ENCODE data around the gene SLC12A1. TPM values are rescaled to one million over a fixed set of nuclear protein-coding genes. Genes with fewer than 3 reads are reported as not detected.
A peak's percentile ranks its signal among the peaks of the same experiment; 100 is the strongest.

Gene SLC12A1
- total RNA-seq, 6 experiments from 2014 or later: 1.2 to 2.1 TPM; not detected in 4

DNA sequence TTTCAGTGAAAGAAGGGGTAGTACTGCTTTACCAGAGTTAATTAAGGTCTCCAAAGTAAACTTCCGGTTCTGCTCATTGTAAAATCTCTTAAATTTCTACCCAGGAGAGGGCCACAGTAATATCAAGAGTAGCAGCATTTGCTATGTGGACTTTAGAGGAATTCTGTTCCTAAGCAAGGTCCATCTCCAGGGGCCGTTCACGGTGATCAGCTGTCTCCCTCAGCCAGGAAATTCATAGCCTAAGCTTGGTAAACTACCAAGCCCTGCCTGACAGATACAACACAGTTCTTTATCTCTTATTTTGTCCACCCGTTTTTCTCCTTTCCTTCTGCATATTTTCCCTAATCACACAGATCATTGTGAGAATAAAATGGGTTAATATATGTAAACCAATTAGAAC is 127.4 kb downstream of the SLC12A1 start:
- Histone ChIP-seq H3K36me3 (peaks cover 0 to 14% (median 3%) of the 10 kb centered on the region in 4 donors), H3K27ac (no peak overlapping the region), H3K9me3 (no peaks in the 10 kb centered on the region), H3K27me3 (no peaks in the 10 kb centered on the region), H3K4me1 (peaks cover 0 to 10% (median 6%) of the 10 kb centered on the region in 4 donors), H3K4me3 (no peak overlapping the region)
- TF ChIP-seq POLR2A (IDR thresholded peaks at IDR 0.05): no peak
- TF ChIP-seq, protein P1, sequence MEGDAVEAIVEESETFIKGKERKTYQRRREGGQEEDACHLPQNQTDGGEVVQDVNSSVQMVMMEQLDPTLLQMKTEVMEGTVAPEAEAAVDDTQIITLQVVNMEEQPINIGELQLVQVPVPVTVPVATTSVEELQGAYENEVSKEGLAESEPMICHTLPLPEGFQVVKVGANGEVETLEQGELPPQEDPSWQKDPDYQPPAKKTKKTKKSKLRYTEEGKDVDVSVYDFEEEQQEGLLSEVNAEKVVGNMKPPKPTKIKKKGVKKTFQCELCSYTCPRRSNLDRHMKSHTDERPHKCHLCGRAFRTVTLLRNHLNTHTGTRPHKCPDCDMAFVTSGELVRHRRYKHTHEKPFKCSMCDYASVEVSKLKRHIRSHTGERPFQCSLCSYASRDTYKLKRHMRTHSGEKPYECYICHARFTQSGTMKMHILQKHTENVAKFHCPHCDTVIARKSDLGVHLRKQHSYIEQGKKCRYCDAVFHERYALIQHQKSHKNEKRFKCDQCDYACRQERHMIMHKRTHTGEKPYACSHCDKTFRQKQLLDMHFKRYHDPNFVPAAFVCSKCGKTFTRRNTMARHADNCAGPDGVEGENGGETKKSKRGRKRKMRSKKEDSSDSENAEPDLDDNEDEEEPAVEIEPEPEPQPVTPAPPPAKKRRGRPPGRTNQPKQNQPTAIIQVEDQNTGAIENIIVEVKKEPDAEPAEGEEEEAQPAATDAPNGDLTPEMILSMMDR (IDR thresholded peaks at IDR 0.05): no peak
- ATAC-seq (no peak), DNase-seq (no peak)
- intact Hi-C loops (cut with DNase I): no loop called here
- WGBS (ENCODE audit: insufficient coverage, low coverage, low lambda C conversion rate, missing lambda C conversion rate): 28% methylated on average over 4 of the region's 4 CpGs

DNA sequence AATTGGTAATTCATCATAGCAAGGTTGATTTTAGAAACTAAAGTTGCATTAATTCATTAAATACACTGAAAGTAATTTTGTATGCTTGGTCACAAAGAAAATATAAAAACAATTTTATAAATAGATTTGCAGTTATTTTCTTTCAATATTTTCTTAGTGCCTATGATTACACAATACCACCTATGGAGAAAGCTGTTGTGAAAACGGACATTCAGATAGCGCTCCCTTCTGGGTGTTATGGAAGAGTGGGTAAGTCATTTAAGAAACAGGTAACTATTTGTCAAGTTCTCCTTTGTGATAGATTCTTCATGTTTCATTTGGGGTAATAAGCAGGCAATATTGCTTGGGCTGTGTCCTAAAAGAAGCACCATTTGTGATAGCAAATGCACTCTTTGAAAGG is 128.2 kb downstream of the SLC12A1 start:
- Histone ChIP-seq H3K4me1 (peaks cover 0 to 10% (median 6%) of the 10 kb centered on the region in 4 donors), H3K27ac (no peak overlapping the region), H3K9me3 (no peaks in the 10 kb centered on the region), H3K36me3 (peaks cover 0 to 14% (median 3%) of the 10 kb centered on the region in 4 donors), H3K27me3 (no peaks in the 10 kb centered on the region), H3K4me3 (no peak overlapping the region)
- no peak for TF ChIP-seq POLR2A (IDR thresholded peaks at IDR 0.05)
- TF ChIP-seq, protein P1 (IDR thresholded peaks at IDR 0.05): no peak
- no peak for DNase-seq
- WGBS (ENCODE audit: insufficient coverage, low coverage, low lambda C conversion rate, missing lambda C conversion rate): 86% methylated on average over 2 of the region's 2 CpGs
- ATAC-seq: no peak
- intact Hi-C loops (cut with DNase I): no loop called here

DNA sequence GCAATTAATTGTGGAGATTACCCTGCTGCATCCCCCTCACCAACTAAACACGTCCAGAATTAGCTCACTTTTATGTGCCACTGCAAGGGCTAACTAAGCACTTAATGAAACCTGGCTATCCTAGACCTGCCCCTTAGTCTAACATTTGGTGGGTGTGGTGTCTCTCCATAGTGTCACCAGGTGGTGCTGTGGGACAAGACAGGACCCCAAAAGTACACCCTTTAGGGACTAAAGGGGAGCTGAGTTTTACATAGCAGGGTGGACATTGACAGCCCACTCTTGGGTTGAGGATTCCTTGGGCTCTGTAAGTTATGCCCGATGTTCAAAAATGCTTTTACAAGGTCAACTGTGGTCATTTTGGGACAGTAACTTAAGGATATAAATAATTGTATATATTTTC is 130.8 kb downstream of the SLC12A1 start:
- Histone ChIP-seq H3K36me3 (peaks cover 0 to 24% (median 3%) of the 10 kb centered on the region in 4 donors), H3K4me3 (no peak overlapping the region), H3K27ac (no peak overlapping the region), H3K27me3 (no peaks in the 10 kb centered on the region), H3K4me1 (peaks cover 0 to 5% (median 5%) of the 10 kb centered on the region in 4 donors), H3K9me3 (no peaks in the 10 kb centered on the region)
- intact Hi-C loops (cut with DNase I): no loop called here
- TF ChIP-seq, protein P1 (IDR thresholded peaks at IDR 0.05): peak in 2 of 4 donors; percentile 17 to 25
- TF ChIP-seq POLR2A (IDR thresholded peaks at IDR 0.05): no peak
- ATAC-seq (peak in 1 of 4 donors; percentile 16), DNase-seq (no peak)
- WGBS (ENCODE audit: insufficient coverage, low coverage, low lambda C conversion rate, missing lambda C conversion rate): 87% methylated on average over 2 of the region's 2 CpGs

DNA sequence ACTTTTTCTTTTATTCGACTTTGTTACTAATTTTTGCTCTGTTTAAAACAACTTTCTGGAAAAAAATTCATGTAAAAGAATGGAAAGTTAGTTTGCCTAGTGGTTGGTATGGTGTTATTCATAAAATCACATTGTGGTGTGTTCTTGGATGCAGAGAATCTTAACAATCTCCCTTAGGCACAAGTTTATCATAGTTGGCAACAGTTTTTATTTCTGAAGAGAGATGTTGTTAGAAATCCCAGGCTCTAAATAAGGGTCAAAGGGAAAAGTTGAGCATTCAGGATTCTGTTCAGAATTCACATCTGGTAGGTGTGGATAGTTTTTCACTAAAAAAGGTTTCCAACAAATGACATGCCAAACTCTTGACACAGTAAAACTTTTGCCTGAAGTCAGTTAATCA is 131.5 kb downstream of the SLC12A1 start:
- H3K27me3 ChIP-seq: no peaks in the 10 kb centered on the region
- 86% methylated on average over 1 of the region's 1 CpG for WGBS (ENCODE audit: insufficient coverage, low coverage, low lambda C conversion rate, missing lambda C conversion rate)
- no peak overlapping the region for H3K4me3 ChIP-seq
- no peak for TF ChIP-seq POLR2A (IDR thresholded peaks at IDR 0.05)
- TF ChIP-seq, protein P1 (IDR thresholded peaks at IDR 0.05): no peak
- DNase-seq: no peak
- peaks cover 0 to 3% (median under 1%) of the 10 kb centered on the region in 4 donors for H3K4me1 ChIP-seq
- H3K9me3 ChIP-seq: no peaks in the 10 kb centered on the region
- ATAC-seq: no peak
- peaks cover 0 to 30% (median 3%) of the 10 kb centered on the region in 4 donors for H3K36me3 ChIP-seq
- intact Hi-C loops (cut with DNase I): no loop called here
- no peak overlapping the region for H3K27ac ChIP-seq

DNA sequence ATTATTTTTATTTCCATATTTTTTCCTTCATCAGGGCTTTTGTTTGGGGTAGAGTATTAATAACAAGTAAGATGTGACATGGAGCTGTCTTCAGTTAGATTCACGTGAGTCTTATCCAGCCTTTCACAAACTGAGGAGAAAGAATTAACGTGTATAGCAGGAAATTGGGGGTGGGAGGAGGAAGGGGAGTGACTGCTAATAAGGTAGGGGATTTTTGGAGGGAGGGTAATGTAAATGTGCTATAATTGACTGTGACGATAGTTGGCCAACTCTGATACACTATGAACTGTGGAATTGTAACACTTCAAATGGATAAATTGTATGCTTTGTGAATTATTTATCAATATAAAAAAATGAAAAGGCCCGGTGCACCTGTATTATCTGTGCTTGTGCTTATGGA is 134.0 kb downstream of the SLC12A1 start:
- Histone ChIP-seq H3K27me3 (no peaks in the 10 kb centered on the region), H3K36me3 (peaks cover 0 to 30% (median 7%) of the 10 kb centered on the region in 4 donors), H3K4me3 (no peak overlapping the region), H3K9me3 (no peaks in the 10 kb centered on the region), H3K27ac (no peak overlapping the region), H3K4me1 (no peaks in the 10 kb centered on the region)
- TF ChIP-seq POLR2A (IDR thresholded peaks at IDR 0.05): no peak
- TF ChIP-seq, protein P1 (IDR thresholded peaks at IDR 0.05): no peak
- intact Hi-C loops (cut with DNase I): no loop called here
- ATAC-seq: no peak
- WGBS (ENCODE audit: insufficient coverage, low coverage, low lambda C conversion rate, missing lambda C conversion rate): 85% methylated on average over 4 of the region's 4 CpGs
- DNase-seq: no peak

Data from right lobe of liver (tissue), 6 donors.